ENCODE results near the gene SPRY4.
"Not testable (repeated sequence)": the region's sequence is repeated elsewhere in the genome, so short reads cannot be mapped to it uniquely, and the experiment has no call there.

The SPRY4 gene

DNA sequence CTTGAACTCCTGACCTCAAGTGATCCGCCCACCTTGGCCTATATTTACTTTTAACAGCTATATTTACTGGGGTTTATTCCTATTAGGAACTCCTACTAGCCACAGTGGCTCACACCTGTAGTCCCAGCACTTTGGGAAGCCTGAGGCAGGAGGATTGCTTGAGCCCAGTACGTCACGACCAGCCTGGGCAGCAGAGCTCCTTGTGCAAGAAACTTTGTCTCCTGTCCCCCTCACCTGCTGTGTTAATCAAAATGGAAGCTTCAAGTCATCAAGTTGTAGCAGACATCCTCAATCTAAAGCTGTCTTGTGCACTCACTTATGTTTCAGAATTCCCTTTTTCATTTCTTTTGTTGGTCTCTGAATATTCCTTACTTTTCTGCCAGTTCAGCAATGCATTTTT lies 15.0 kb upstream of the SPRY4 start:
- Histone ChIP-seq H3K23ac (ENCODE audit: low read length in 2 of 2) (no peak overlapping the region), H3K4ac (ENCODE audit: low read depth in 1 of 2, low read length in 2 of 2) (no peak overlapping the region), H3K4me1 (ENCODE audit: control insufficient read depth, insufficient read depth, low read depth, low read length) (peaks cover 2% of the 10 kb centered on the region), H2BK5ac (ENCODE audit: low read depth, low read length, poor library complexity, severe bottlenecking) (no peak overlapping the region), H4K91ac (ENCODE audit: low read length) (no peak overlapping the region), H3K4me2 (ENCODE audit: low read length, poor library complexity, severe bottlenecking) (no peak overlapping the region), H3K27ac (ENCODE audit: low read length, poor library complexity, severe bottlenecking) (no peak overlapping the region), H2BK15ac (ENCODE audit: low read depth, poor library complexity, severe bottlenecking) (no peak overlapping the region), H3K9me3 (ENCODE audit: control insufficient read depth, low read length) (peaks cover 23% of the 10 kb centered on the region), H3K9ac (ENCODE audit: low read length) (no peak overlapping the region), H4K8ac (ENCODE audit: low read length) (no peak overlapping the region), H2BK12ac (ENCODE audit: low read length in 2 of 2) (no peak overlapping the region), H2AFZ (ENCODE audit: low read depth, low read length) (no peak overlapping the region), H3K14ac (ENCODE audit: low read length in 2 of 2) (no peak overlapping the region), H3K36me3 (ENCODE audit: control insufficient read depth in 1 of 2, insufficient read depth in 2 of 2, low read depth in 1 of 2, low read length in 2 of 2) (peaks cover 10 to 24% of the 10 kb centered on the region in 2 experiments), H3K18ac (ENCODE audit: low read depth in 1 of 2, low read length in 2 of 2) (peak overlapping the region in 1 of 2 experiments; percentile 33), H2BK120ac (ENCODE audit: low read depth, low read length) (no peak overlapping the region), H2AK5ac (ENCODE audit: low read length, severe bottlenecking) (no peak overlapping the region), H3K4me3 (ENCODE audit: insufficient read depth in 1 of 2, low read depth in 1 of 2, low read length in 2 of 2) (no peak overlapping the region), H3K27me3 (ENCODE audit: control insufficient read depth in 1 of 2, insufficient read depth in 1 of 2, low read length in 2 of 2) (no peaks in the 10 kb centered on the region), H3K79me1 (replicated peaks; ENCODE audit: low read length, poor library complexity, severe bottlenecking) (peaks cover 7% of the 10 kb centered on the region)
- no peak for DNase-seq
- WGBS = 97% methylated on average over 3 of the region's 3 CpGs

DNA sequence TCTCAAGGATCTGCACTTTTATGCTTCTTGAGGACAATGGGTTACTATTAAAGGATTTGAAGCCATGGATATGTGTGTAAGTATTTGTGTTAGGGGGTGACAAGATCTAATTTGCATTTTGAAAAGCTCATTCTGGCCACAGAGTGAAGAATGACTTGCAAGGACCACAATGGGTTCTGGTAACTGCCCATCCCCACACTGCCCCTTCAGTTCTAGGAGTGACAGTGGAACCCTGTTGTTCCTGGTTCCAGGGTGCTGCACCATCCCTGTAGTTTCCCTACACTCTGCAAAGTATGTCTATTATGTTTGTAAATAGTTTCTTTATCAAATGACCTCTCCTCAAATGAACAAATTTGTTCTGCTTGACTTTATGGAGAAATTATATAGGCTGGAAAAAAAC lies 9.7 kb upstream of the SPRY4 start:
- no peaks in the 10 kb centered on the region for H3K9me3 ChIP-seq (ENCODE audit: control insufficient read depth, low read length)
- H2BK12ac ChIP-seq (ENCODE audit: low read length in 2 of 2) = no peak overlapping the region
- no peak overlapping the region for H2BK5ac ChIP-seq (ENCODE audit: low read depth, low read length, poor library complexity, severe bottlenecking)
- H3K14ac ChIP-seq (ENCODE audit: low read length in 2 of 2) = no peak overlapping the region
- no peak overlapping the region for H2BK120ac ChIP-seq (ENCODE audit: low read depth, low read length)
- no peak overlapping the region for H3K4ac ChIP-seq (ENCODE audit: low read depth in 1 of 2, low read length in 2 of 2)
- H3K27ac ChIP-seq (ENCODE audit: low read length, poor library complexity, severe bottlenecking) = no peak overlapping the region
- no peak overlapping the region for H4K8ac ChIP-seq (ENCODE audit: low read length)
- no peak for DNase-seq
- H2AFZ ChIP-seq (ENCODE audit: low read depth, low read length) = no peak overlapping the region
- peaks cover 7 to 11% of the 10 kb centered on the region in 2 experiments for H3K36me3 ChIP-seq (ENCODE audit: control insufficient read depth in 1 of 2, insufficient read depth in 2 of 2, low read depth in 1 of 2, low read length in 2 of 2)
- H3K4me2 ChIP-seq (ENCODE audit: low read length, poor library complexity, severe bottlenecking) = no peak overlapping the region
- no peak overlapping the region for H3K18ac ChIP-seq (ENCODE audit: low read depth in 1 of 2, low read length in 2 of 2)
- no peak overlapping the region for H4K91ac ChIP-seq (ENCODE audit: low read length)
- no peak overlapping the region for H2AK5ac ChIP-seq (ENCODE audit: low read length, severe bottlenecking)
- H3K4me1 ChIP-seq (ENCODE audit: control insufficient read depth, insufficient read depth, low read depth, low read length) = no peaks in the 10 kb centered on the region
- no peak overlapping the region for H3K4me3 ChIP-seq (ENCODE audit: insufficient read depth in 1 of 2, low read depth in 1 of 2, low read length in 2 of 2)
- no peak overlapping the region for H2BK15ac ChIP-seq (ENCODE audit: low read depth, poor library complexity, severe bottlenecking)
- H3K27me3 ChIP-seq (ENCODE audit: control insufficient read depth in 1 of 2, insufficient read depth in 1 of 2, low read length in 2 of 2) = no peaks in the 10 kb centered on the region
- no peak overlapping the region for H3K23ac ChIP-seq (ENCODE audit: low read length in 2 of 2)
- H3K79me1 ChIP-seq (replicated peaks; ENCODE audit: low read length, poor library complexity, severe bottlenecking) = peaks cover 24% of the 10 kb centered on the region
- no peak overlapping the region for H3K9ac ChIP-seq (ENCODE audit: low read length)

GRCh38 chr5:142333749-142334148 lies 8.9 kb upstream of the SPRY4 start:
- DNase-seq; H2AFZ ChIP-seq (ENCODE audit: low read depth, low read length); H4K91ac ChIP-seq (ENCODE audit: low read length); H3K18ac ChIP-seq (ENCODE audit: low read depth in 1 of 2, low read length in 2 of 2); H3K4me1 ChIP-seq (ENCODE audit: control insufficient read depth, insufficient read depth, low read depth, low read length); H2AK5ac ChIP-seq (ENCODE audit: low read length, severe bottlenecking); H3K27me3 ChIP-seq (ENCODE audit: control insufficient read depth in 1 of 2, insufficient read depth in 1 of 2, low read length in 2 of 2); H3K4ac ChIP-seq (ENCODE audit: low read depth in 1 of 2, low read length in 2 of 2); H3K36me3 ChIP-seq (ENCODE audit: control insufficient read depth in 1 of 2, insufficient read depth in 2 of 2, low read depth in 1 of 2, low read length in 2 of 2); H2BK120ac ChIP-seq (ENCODE audit: low read depth, low read length); H3K27ac ChIP-seq (ENCODE audit: low read length, poor library complexity, severe bottlenecking); H2BK15ac ChIP-seq (ENCODE audit: low read depth, poor library complexity, severe bottlenecking); H2BK12ac ChIP-seq (ENCODE audit: low read length in 2 of 2); H3K4me3 ChIP-seq (ENCODE audit: insufficient read depth in 1 of 2, low read depth in 1 of 2, low read length in 2 of 2); H3K14ac ChIP-seq (ENCODE audit: low read length in 2 of 2); H4K8ac ChIP-seq (ENCODE audit: low read length); H3K23ac ChIP-seq (ENCODE audit: low read length in 2 of 2); H2BK5ac ChIP-seq (ENCODE audit: low read depth, low read length, poor library complexity, severe bottlenecking); H3K9me3 ChIP-seq (ENCODE audit: control insufficient read depth, low read length); H3K4me2 ChIP-seq (ENCODE audit: low read length, poor library complexity, severe bottlenecking); H3K9ac ChIP-seq (ENCODE audit: low read length): not testable (repeated sequence)
- 100% methylated on average over 2 of the region's 2 CpGs for WGBS
- peaks cover 30% of the 10 kb centered on the region for H3K79me1 ChIP-seq (replicated peaks; ENCODE audit: low read length, poor library complexity, severe bottlenecking)

DNA sequence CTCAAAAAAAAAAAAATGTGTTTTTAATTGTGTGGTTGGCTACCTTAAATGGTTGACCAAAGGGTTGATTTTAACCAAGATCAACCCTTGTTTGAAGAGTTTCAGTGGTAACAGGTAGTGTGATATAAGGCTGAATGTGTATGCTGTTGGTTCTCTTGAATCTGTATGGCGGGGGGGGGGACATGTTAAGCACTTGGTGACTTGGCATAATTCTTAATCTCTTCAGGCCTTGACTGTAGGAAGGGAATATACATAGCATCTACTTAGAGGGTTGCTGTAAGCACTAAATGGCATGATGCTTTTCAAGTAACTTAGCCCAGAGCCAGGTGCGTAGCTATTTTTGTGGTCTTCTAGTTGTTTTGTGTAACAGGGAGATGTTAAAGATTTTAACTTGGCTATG lies 5.6 kb upstream of the SPRY4 start:
- Histone ChIP-seq H3K4me1 (ENCODE audit: control insufficient read depth, insufficient read depth, low read depth, low read length) (peaks cover 7% of the 10 kb centered on the region), H2BK15ac (ENCODE audit: low read depth, poor library complexity, severe bottlenecking) (no peak overlapping the region), H3K23ac (ENCODE audit: low read length in 2 of 2) (no peak overlapping the region), H3K14ac (ENCODE audit: low read length in 2 of 2) (no peak overlapping the region), H3K4me3 (ENCODE audit: insufficient read depth in 1 of 2, low read depth in 1 of 2, low read length in 2 of 2) (no peak overlapping the region), H3K4me2 (ENCODE audit: low read length, poor library complexity, severe bottlenecking) (no peak overlapping the region), H2BK120ac (ENCODE audit: low read depth, low read length) (no peak overlapping the region), H3K79me1 (replicated peaks; ENCODE audit: low read length, poor library complexity, severe bottlenecking) (peaks cover 29% of the 10 kb centered on the region), H3K9ac (ENCODE audit: low read length) (no peak overlapping the region), H2AFZ (ENCODE audit: low read depth, low read length) (no peak overlapping the region), H2BK12ac (ENCODE audit: low read length in 2 of 2) (no peak overlapping the region), H3K4ac (ENCODE audit: low read depth in 1 of 2, low read length in 2 of 2) (no peak overlapping the region), H3K27ac (ENCODE audit: low read length, poor library complexity, severe bottlenecking) (no peak overlapping the region), H2AK5ac (ENCODE audit: low read length, severe bottlenecking) (no peak overlapping the region), H4K91ac (ENCODE audit: low read length) (no peak overlapping the region), H3K18ac (ENCODE audit: low read depth in 1 of 2, low read length in 2 of 2) (no peak overlapping the region), H3K36me3 (ENCODE audit: control insufficient read depth in 1 of 2, insufficient read depth in 2 of 2, low read depth in 1 of 2, low read length in 2 of 2) (no peaks in the 10 kb centered on the region), H4K8ac (ENCODE audit: low read length) (no peak overlapping the region), H2BK5ac (ENCODE audit: low read depth, low read length, poor library complexity, severe bottlenecking) (no peak overlapping the region), H3K9me3 (ENCODE audit: control insufficient read depth, low read length) (no peaks in the 10 kb centered on the region), H3K27me3 (ENCODE audit: control insufficient read depth in 1 of 2, insufficient read depth in 1 of 2, low read length in 2 of 2) (no peaks in the 10 kb centered on the region)
- no peak for DNase-seq
- WGBS = 95% methylated on average over 2 of the region's 2 CpGs
